ENCODE results near the gene TSKS. TPM values are rescaled to one million over a fixed set of nuclear protein-coding genes. Genes with fewer than 3 reads are reported as not detected.

Gene TSKS
- total RNA-seq, 1 donor: 1.1 TPM

Small RNAs within 50 kb of the gene (small RNA-seq; reads per million reads assigned to genes)
- gene MIR6799 (0.34 reads per million), gene RNU6-841P (not detected)

Other genes starting within 250 kb of the TSKS start
- 1.1 TPM for gene RCN3, start 235.3 kb downstream of the TSKS start, total RNA-seq
- gene NOSIP, start 182.8 kb downstream of the TSKS start, total RNA-seq: 114 TPM
- gene PRRG2, start 182.0 kb downstream of the TSKS start, total RNA-seq: 2.7 TPM
- gene PRR12, start 172.1 kb downstream of the TSKS start, total RNA-seq: 8.1 TPM
- gene RRAS, start 123.2 kb downstream of the TSKS start, total RNA-seq: 7.5 TPM
- 18.6 TPM for gene SCAF1, start 121.1 kb downstream of the TSKS start, total RNA-seq
- 86.7 TPM for gene IRF3, start 97.4 kb downstream of the TSKS start, total RNA-seq
- gene BCL2L12, start 97.4 kb downstream of the TSKS start, total RNA-seq: 8.1 TPM
- gene PRMT1, start 86.0 kb downstream of the TSKS start, total RNA-seq: 455 TPM
- gene ADM5, start 73.7 kb downstream of the TSKS start, total RNA-seq: 1.9 TPM
- 0.54 TPM for gene CPT1C, start 72.2 kb downstream of the TSKS start, total RNA-seq
- gene AP2A1, start 3.7 kb upstream of the TSKS start, total RNA-seq: 67.9 TPM
- gene FUZ, start 50.0 kb upstream of the TSKS start, total RNA-seq: 40.1 TPM
- gene MED25, start 55.0 kb upstream of the TSKS start, total RNA-seq: 50.9 TPM
- gene PTOV1, start 87.9 kb upstream of the TSKS start, total RNA-seq: 109 TPM
- gene PNKP, start 104.3 kb upstream of the TSKS start, total RNA-seq: 77.6 TPM
- gene AKT1S1, start 114.0 kb upstream of the TSKS start, total RNA-seq: 10.0 TPM
- gene TBC1D17, start 114.4 kb upstream of the TSKS start, total RNA-seq: 7.8 TPM
- gene IL4I1, start 133.6 kb upstream of the TSKS start, total RNA-seq: 0.81 TPM
- 8.1 TPM for gene ATF5, start 165.9 kb upstream of the TSKS start, total RNA-seq
- gene NUP62, start 166.2 kb upstream of the TSKS start, total RNA-seq: 70.3 TPM
- gene SIGLEC11, start 197.9 kb upstream of the TSKS start, total RNA-seq: under 0.01 TPM

All from hematopoietic multipotent progenitor cell (in vitro differentiated cells).